Effector memory CD8-positive, alpha-beta T cell (primary cell): ENCODE measurements around the gene RCE1.

Source experiments
- ATAC-seq: fragments of 150-1000 bp; cut with Tn5 transposase; replicated peaks from 2 replicates; pipeline ENCODE4 v1.10.0; 2021; ENCODE audit warnings: mild to moderate bottlenecking, moderate library complexity
- DNase-seq, 3 experiments: peaks; one replicate each; pipeline ENCODE4 v3.0.0; 2021
- H3K27ac Mint-ChIP-seq, 2 donors: one replicate each; pipeline ENCODE4 v1.8.0; 2022; ENCODE audit warnings: mild to moderate bottlenecking in 2 of 2, mixed read lengths in 2 of 2, moderate library complexity in 2 of 2
- H3K27me3 Mint-ChIP-seq, 2 donors: one replicate each; pipeline ENCODE4 v1.8.0; 2022; ENCODE audit warnings: mixed read lengths in 2 of 2
- H3K36me3 Mint-ChIP-seq: one replicate; pipeline ENCODE4 v1.8.0; 2022; ENCODE audit warnings: mild to moderate bottlenecking, moderate library complexity, mixed read lengths; ENCODE audit not compliant: insufficient read depth
- H3K4me1 Mint-ChIP-seq, 2 donors: one replicate each; pipeline ENCODE4 v1.8.0; 2022; ENCODE audit warnings: low read depth in 2 of 2, mixed read lengths in 2 of 2
- H3K4me3 Mint-ChIP-seq, 2 donors: one replicate each; pipeline ENCODE4 v1.8.0; 2022; ENCODE audit warnings: mild to moderate bottlenecking in 2 of 2, mixed read lengths in 2 of 2, moderate library complexity in 2 of 2
- H3K9me3 Mint-ChIP-seq, 2 donors: one replicate each; pipeline ENCODE4 v1.8.0; 2022; ENCODE audit warnings: mixed read lengths in 2 of 2

RCE1 gene

DNA sequence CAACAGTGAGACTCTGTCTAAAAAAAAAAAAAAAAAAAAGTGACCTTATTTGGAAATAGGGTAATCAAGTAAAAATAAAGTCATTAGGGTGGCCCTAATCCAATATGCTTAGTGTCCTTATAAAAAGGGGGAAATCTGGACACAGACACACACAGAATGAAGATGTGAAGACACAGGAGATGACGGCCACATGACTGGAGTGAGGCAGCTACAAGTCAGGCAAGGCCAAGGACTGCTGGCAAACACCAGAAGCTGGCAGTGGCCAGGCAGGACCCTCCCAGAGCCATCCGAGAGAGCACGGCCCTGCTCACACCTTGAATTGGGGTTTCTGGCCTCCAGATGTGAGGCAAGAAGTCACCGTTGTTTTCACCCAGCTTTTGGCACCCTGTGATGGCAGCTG is 42.2 kb downstream of the RCE1 start:
- Mint-ChIP-seq H3K4me1 (peaks cover 13 to 14% of the 10 kb centered on the region in 2 donors), H3K36me3 (no peaks in the 10 kb centered on the region), H3K4me3 (no peak overlapping the region), H3K27me3 (peaks cover 8 to 15% of the 10 kb centered on the region in 2 donors), H3K27ac (no peak overlapping the region), H3K9me3 (no peaks in the 10 kb centered on the region)
- ATAC-seq: no peak
- DNase-seq: no peak

GRCh38 chr11:66885950-66886440 is 42.8 kb downstream of the RCE1 start:
- ATAC-seq (no peak), DNase-seq (no peak)
- peaks cover 7 to 9% of the 10 kb centered on the region in 2 donors for H3K4me1 Mint-ChIP-seq
- no peak overlapping the region for H3K4me3 Mint-ChIP-seq
- no peaks in the 10 kb centered on the region for H3K9me3 Mint-ChIP-seq
- H3K27me3 Mint-ChIP-seq: peaks cover 8 to 15% of the 10 kb centered on the region in 2 donors
- H3K36me3 Mint-ChIP-seq: no peaks in the 10 kb centered on the region
- no peak overlapping the region for H3K27ac Mint-ChIP-seq

- Mint-ChIP-seq H3K4me1 (peaks cover 2 to 9% of the 10 kb centered on the region in 2 donors), H3K27ac (no peak overlapping the region), H3K27me3 (peaks cover 10 to 14% of the 10 kb centered on the region in 2 donors), H3K4me3 (no peak overlapping the region), H3K9me3 (no peaks in the 10 kb centered on the region), H3K36me3 (no peaks in the 10 kb centered on the region)
- ATAC-seq: no peak
- DNase-seq: no peak
Measured at GRCh38 chr11:66886671-66887221, 43.5 kb downstream of the RCE1 start.

DNA sequence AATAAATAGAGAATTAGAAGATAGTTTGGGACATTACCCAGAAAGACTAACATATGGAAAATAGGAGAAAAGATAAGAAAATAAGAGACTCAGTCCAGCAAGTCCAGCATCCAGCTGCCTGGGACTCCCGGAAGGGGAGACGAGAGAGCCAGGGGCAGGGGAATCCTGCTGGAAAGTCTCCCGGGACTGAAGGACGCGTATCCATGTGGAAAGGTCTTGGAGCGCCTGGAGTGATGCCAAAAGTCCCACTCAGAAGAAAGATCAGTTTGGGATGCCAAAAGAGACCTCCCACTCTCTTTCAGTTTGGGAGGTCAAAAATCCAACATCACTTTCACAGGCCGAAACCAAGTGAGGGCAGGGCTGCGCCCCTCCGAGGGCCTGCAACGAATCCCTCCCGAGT is 44.3 kb downstream of the RCE1 start:
- no peaks in the 10 kb centered on the region for H3K36me3 Mint-ChIP-seq
- no peaks in the 10 kb centered on the region for H3K9me3 Mint-ChIP-seq
- peaks cover 12 to 13% of the 10 kb centered on the region in 2 donors for H3K27me3 Mint-ChIP-seq
- H3K4me1 Mint-ChIP-seq: peaks cover 2 to 11% of the 10 kb centered on the region in 2 donors
- H3K27ac Mint-ChIP-seq: no peak overlapping the region
- ATAC-seq: no peak
- DNase-seq: no peak
- no peak overlapping the region for H3K4me3 Mint-ChIP-seq

DNA sequence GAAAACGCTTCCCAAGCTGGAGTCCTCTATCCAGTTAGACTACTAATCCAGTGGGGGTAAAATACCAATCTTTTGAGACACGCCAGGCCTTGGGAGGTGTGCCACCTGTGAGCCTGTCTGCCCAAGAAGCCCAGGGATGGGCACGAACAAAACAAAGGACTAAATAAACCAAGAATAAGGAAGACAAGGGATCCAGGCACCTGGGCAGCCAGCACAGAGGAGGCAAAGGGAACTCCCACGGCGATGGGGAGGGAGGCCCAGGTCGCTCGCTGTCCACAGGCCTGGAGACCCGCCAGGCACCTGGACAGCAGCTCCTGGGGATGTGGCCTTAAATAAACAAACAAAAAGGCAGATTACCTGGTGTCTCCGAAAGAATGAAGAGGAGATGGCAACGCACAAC is 45.0 kb downstream of the RCE1 start:
- ATAC-seq (no peak), DNase-seq (no peak)
- peaks cover 9 to 15% of the 10 kb centered on the region in 2 donors for H3K27me3 Mint-ChIP-seq
- H3K27ac Mint-ChIP-seq: no peak overlapping the region
- no peaks in the 10 kb centered on the region for H3K36me3 Mint-ChIP-seq
- peaks cover 0 to 6% of the 10 kb centered on the region in 2 donors for H3K4me1 Mint-ChIP-seq
- H3K9me3 Mint-ChIP-seq: no peaks in the 10 kb centered on the region
- no peak overlapping the region for H3K4me3 Mint-ChIP-seq

- H3K4me1 Mint-ChIP-seq: peaks cover 0 to 4% of the 10 kb centered on the region in 2 donors
- no peak overlapping the region for H3K4me3 Mint-ChIP-seq
- peaks cover 17 to 29% of the 10 kb centered on the region in 2 donors for H3K27me3 Mint-ChIP-seq
- ATAC-seq (no peak), DNase-seq (no peak)
- H3K9me3 Mint-ChIP-seq: no peaks in the 10 kb centered on the region
- H3K36me3 Mint-ChIP-seq: no peaks in the 10 kb centered on the region
- H3K27ac Mint-ChIP-seq: no peak overlapping the region
Measured at GRCh38 chr11:66889960-66890359, 46.7 kb downstream of the RCE1 start.

- Mint-ChIP-seq H3K36me3 (no peaks in the 10 kb centered on the region), H3K27me3 (peaks cover 17 to 29% of the 10 kb centered on the region in 2 donors), H3K27ac (no peak overlapping the region), H3K4me3 (no peak overlapping the region), H3K4me1 (peaks cover 0 to 4% of the 10 kb centered on the region in 2 donors), H3K9me3 (no peaks in the 10 kb centered on the region)
- ATAC-seq: no peak
- DNase-seq: no peak
Measured at GRCh38 chr11:66891851-66892660, 48.8 kb downstream of the RCE1 start.

DNA sequence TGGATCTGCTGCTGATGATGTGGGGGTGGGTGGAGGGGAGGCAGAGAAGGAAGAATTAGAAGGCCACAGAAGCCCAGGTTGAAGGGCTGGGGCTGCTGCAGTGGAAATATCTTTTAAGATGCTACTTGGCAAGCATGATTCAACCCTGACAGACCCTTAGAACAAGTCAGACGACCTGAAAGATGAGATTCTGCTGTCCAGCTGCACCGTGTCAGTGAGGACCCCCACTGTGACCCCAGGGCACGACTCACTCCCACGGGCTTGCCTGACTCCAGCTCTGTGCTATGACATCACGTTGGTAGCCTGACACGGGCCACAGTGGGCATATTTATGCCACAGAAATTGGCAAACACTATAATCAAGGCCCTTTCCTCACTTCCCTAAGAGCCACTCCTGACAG is 49.7 kb downstream of the RCE1 start:
- Mint-ChIP-seq H3K9me3 (no peaks in the 10 kb centered on the region), H3K27ac (no peak overlapping the region), H3K4me3 (no peak overlapping the region), H3K36me3 (no peaks in the 10 kb centered on the region), H3K4me1 (peaks cover 0 to 4% of the 10 kb centered on the region in 2 donors), H3K27me3 (peaks cover 17 to 29% of the 10 kb centered on the region in 2 donors)
- DNase-seq (no peak), ATAC-seq (no peak)

GRCh38 chr11:66894141-66894540 is 50.9 kb downstream of the RCE1 start:
- H3K36me3 Mint-ChIP-seq: no peaks in the 10 kb centered on the region
- H3K27me3 Mint-ChIP-seq: peaks cover 17 to 29% of the 10 kb centered on the region in 2 donors
- no peak overlapping the region for H3K4me3 Mint-ChIP-seq
- H3K27ac Mint-ChIP-seq: no peak overlapping the region
- H3K4me1 Mint-ChIP-seq: peaks cover 0 to 4% of the 10 kb centered on the region in 2 donors
- DNase-seq (no peak), ATAC-seq (no peak)
- H3K9me3 Mint-ChIP-seq: no peaks in the 10 kb centered on the region
